ENCODE data around the gene GRIP2. TPM values are rescaled to one million over a fixed set of nuclear protein-coding genes. Genes with fewer than 3 reads are reported as not detected.

GRIP2 gene
- total RNA-seq: 1 to 10 TPM; 3.7 to 3.9 TPM
- long read RNA-seq, donor 1, partial matches to known transcripts: 0 of 1 reads
- long read RNA-seq, donor 1, other reads (novel, unspliced or antisense): 1 of 1 reads
- long read RNA-seq, donor 2, partial matches to known transcripts: 1 of 5 reads
- long read RNA-seq, donor 2, other reads (novel, unspliced or antisense): 4 of 5 reads

GRCh38 chr3:14539742-14540491 is at the start of gene GRIP2:
Gene GRIP2, minus strand, starts transcription at chr3:14540342. Its CDS starts 34 bp downstream, at chr3:14540308.
- peak; percentile 58 for DNase-seq (ENCODE audit: low spot score)
- intact Hi-C loops (cut with DNase I): no loop called here

GRCh38 chr3:14588425-14589112 is 48.4 kb upstream of the GRIP2 start:
- intact Hi-C loops (cut with DNase I): no loop called here

GRCh38 chr3:14587740-14588360 is 47.7 kb upstream of the GRIP2 start:
- DNase-seq (ENCODE audit: low spot score): no peak
- intact Hi-C loops (cut with DNase I): no loop called here

More at GRCh38 chr3:14588425-14589112, 48.4 kb upstream of the GRIP2 start:
- DNase-seq (ENCODE audit: low spot score): no peak

GRCh38 chr3:14586611-14587010 is 46.5 kb upstream of the GRIP2 start:
- no peak for DNase-seq (ENCODE audit: low spot score)

DNA sequence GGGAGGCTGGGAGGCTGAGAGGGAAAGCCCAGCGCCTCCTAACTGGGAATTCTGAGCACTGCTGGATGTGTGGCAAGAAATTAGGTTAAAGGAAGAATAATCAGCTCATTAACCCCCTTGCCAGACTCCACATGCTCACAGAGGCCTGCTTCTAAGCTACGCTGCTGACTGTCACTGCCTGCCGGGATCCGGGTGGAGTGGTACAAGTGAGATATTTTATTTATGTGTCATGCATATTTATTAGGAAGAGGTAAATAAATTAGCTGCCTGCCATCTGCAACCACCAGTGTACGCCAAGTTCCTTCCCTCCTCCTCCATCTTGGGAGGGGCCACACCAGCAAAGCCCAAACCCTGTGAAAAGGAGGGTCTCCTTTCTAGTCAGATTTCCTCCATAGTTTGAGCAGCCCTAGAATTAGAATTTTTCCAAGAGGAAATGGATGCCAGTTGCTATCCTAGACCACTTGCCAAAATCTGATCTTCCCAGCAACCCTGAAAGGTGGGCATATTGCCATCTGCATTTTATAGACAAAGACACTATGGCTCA is 43.5 kb upstream of the GRIP2 start:
- intact Hi-C loops (cut with DNase I): no loop called here
- no peak for DNase-seq (ENCODE audit: low spot score)

More at GRCh38 chr3:14586611-14587010, 46.5 kb upstream of the GRIP2 start:
- intact Hi-C loops (cut with DNase I): no loop called here

DNA sequence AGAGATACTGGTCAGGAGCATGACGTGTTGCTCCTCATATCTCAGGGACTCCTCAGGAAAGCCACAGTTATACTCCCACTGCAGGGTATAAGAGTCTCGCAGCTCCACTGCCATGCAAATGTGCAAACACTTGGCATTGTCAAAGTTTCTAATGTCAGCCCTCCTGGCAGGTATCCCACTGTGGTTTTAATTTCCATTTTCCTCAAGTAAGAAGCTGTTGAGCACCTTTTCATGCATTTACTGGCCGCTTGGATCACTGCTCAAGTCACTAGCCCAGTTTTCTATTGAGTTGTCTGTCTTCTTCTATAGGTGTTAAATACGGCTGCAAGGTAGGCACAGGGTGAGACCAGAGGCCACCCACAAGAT is 41.9 kb upstream of the GRIP2 start:
- no peak for DNase-seq (ENCODE audit: low spot score)
- intact Hi-C loops (cut with DNase I): no loop called here

DNA sequence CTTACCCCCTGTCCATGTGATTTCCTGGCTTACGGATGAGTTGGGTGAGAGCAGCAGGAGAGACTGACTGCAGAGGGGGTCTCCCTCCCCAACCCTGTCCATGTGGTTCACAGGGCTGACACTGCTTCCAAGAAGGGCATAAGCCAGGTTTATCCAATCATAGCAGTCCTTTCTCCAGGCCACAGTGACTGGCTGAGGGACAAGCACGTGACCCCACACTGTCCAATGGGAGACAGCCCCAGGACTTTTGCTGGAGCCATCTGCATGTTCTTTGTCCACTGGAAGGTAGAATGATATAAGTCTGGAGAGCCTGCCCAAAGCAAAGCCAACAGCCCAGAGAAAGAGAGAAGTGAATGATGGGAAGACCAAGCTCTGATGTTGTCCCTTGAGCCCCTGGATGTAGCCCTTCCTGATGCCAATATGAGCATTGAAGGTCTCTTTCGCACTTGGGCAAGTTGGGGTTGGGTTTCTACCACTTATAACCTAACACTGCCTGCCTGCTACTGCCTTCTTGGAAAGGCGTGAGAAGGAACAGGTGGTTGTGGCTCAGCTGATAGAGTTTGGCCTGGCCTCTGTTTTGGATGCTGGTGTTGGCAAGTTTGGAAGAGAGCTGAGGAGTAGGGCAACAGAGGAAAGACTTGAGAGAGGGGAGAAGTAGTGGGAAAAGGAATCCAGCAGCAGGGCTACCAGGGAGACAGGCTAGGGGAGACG is 41.3 kb upstream of the GRIP2 start:
- intact Hi-C loops (cut with DNase I): no loop called here
- no peak for DNase-seq (ENCODE audit: low spot score)

DNA sequence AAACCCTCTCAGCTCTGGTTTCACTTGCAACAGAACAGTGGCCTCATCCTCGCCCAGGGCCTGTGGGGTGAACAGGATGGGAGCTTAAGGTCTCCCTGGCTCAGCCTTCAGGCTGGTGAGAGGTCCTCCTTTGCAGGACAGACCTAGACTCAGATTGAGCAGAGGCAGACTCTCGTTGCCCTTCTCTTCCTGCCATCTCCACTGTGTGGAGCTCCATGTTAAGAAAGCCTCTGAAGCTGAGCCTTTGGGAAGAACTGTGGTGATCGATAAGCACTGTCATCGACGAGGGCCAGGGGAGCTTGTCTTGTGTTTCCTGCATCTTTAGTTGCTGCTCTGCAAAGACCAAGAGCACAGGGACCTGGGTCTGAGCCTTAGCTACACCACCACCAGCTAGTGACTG is 37.8 kb upstream of the GRIP2 start:
- DNase-seq (ENCODE audit: low spot score): no peak

DNA sequence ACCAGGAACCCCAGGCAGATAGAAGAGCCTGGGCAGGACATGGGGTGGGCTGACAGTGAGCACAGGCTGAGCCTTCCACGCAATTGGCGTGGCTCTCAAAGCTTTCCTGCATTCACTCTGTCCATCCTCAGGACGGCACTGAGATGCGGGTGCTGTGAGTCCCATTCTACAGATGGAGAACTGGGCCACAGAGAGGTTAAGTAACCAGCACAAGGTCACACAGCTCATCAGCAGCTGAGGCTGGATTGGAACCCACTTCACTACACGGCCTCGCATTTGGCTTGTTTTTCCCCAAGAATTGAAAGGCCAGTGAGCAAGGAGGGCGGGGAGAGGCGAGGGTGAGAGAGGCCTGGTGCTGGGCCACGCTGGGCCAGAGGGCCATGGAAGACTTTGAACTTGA is 36.0 kb upstream of the GRIP2 start:
- DNase-seq (ENCODE audit: low spot score): no peak
- intact Hi-C loops (cut with DNase I): no loop called here

More for the DNA sequence above, 37.8 kb upstream of the GRIP2 start:
- intact Hi-C loops (cut with DNase I): no loop called here

- intact Hi-C loops (cut with DNase I): loop anchor here in 1 of 2 donors (5.0 kb wide), 1 partner anchor 1403 kb away; no protein-coding TSS in a partner anchor
- DNase-seq (ENCODE audit: low spot score): no peak
These were observed 34.0 kb upstream of the GRIP2 start for GRCh38 chr3:14574183-14574582.

DNA sequence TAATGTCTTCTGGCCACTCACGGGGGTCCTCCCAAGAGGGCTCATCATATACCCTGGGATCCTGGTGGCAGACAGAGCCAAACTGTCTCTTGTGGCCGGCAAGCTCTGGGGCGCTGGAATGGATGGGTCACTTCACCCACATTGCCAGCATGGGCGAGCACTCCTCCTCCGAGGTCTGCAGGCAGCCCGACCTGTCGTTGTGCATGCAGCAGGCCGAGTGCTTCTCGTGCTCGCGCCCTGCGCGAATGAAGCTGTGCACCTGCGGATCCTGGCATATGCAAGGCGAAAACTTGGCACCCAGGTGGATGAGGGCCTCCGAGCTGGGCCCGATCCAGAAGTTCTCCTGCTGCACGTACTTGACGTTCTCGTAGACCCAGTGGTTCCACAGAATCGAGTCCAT is 33.6 kb upstream of the GRIP2 start:
- intact Hi-C loops (cut with DNase I): loop anchor here in 1 of 2 donors (5.0 kb wide), 1 partner anchor 1404 kb away; no protein-coding TSS in a partner anchor
- no peak for DNase-seq (ENCODE audit: low spot score)

DNA sequence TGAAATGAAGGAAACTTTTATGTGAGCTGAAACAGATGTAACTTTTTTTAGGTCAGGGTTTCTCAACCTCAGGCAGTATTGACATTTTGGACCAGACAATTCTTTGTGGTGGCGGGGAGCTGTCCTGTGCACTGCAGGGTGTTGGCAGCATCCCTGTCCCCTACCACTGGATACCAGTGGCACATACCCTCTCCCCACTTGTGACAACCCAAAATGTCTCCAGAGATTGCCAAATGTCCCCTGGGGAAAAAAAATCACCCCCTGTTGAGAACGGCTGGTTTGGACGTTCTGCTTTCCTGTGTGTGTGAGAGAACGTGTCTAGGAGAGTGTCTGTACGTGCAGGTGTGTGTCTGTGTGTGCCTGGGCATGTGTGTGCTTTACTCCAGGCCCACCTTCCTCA is 30.7 kb upstream of the GRIP2 start:
- intact Hi-C loops (cut with DNase I): loop anchor here in 1 of 2 donors (5.0 kb wide), 1 partner anchor 1406 kb away; no protein-coding TSS in a partner anchor

GRCh38 chr3:14570089-14570488 is 29.9 kb upstream of the GRIP2 start:
- DNase-seq (ENCODE audit: low spot score): no peak
- intact Hi-C loops (cut with DNase I): loop anchor here in 1 of 2 donors (5.0 kb wide), 1 partner anchor 1407 kb away; no protein-coding TSS in a partner anchor

More for the DNA sequence above, 30.7 kb upstream of the GRIP2 start:
- DNase-seq (ENCODE audit: low spot score): no peak

DNA sequence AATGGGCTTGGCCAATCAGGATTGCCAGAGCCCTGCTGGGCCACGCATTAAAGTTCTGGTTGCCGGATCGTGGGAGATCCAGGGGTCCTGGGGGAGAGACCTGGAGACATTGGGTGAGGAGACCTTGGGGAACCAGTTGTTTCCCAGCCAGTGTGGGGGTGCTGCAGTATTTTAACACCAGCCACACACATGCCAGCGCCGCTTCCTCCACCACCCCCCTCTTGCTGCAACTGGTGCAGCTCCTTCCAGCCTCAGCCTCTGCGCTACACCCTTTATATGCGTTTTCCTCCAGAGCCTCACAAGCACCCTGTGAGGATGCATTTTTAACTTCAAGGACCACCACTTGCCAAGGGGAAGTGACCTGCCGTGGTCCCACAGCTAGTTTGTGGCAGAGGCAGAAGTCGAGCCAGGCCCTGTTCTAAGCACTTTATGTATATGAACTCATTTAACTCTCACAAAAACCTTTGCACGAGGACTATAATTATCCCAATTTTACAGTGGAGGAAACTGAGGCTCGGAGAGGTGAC is 29.4 kb upstream of the GRIP2 start:
- intact Hi-C loops (cut with DNase I): no loop called here
- DNase-seq (ENCODE audit: low spot score): no peak

DNA sequence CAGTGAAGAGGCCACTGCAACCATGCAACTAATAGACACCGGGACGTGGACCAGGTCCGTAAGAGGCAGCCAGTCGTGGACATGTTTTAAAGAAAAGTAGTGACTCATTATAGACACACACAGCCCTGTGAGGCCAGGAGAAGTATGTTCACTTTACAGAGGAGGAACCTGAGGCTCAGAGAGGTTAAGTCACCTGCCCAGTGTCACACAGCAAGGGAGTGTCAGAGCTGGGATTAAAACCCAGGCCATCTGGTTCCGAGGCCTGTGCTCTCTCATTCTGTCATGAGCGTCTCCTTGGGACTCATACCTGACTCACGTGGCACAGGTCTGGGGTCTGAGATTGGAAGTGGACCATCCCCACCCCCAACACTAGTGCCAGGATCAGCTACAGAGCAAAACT is 28.1 kb upstream of the GRIP2 start:
- intact Hi-C loops (cut with DNase I): no loop called here
- DNase-seq (ENCODE audit: low spot score): no peak

- no peak for DNase-seq (ENCODE audit: low spot score)
- intact Hi-C loops (cut with DNase I): no loop called here
These were observed 26.7 kb upstream of the GRIP2 start for GRCh38 chr3:14566812-14567211.

GRCh38 chr3:14565868-14566588 is 25.9 kb upstream of the GRIP2 start:
- no peak for DNase-seq (ENCODE audit: low spot score)

GRCh38 chr3:14564741-14565140 is 24.6 kb upstream of the GRIP2 start:
- intact Hi-C loops (cut with DNase I): no loop called here
- DNase-seq (ENCODE audit: low spot score): no peak

More at GRCh38 chr3:14565868-14566588, 25.9 kb upstream of the GRIP2 start:
- intact Hi-C loops (cut with DNase I): no loop called here

Data from posterior vena cava (tissue), 2 donors.